Mesothelial cell of epicardium (in vitro differentiated cells): ENCODE data around the gene PDE10A. TPM values are rescaled to one million over a fixed set of nuclear protein-coding genes. Genes with fewer than 3 reads are reported as not detected.
"Not testable (repeated sequence)": the region's sequence is repeated elsewhere in the genome, so short reads cannot be mapped to it uniquely, and the experiment has no call there.

Experiments
- DNase-seq, 2 experiments: peaks; one replicate each; pipeline ENCODE4 v3.0.0; 2021; ENCODE audit warnings: low spot score in 2 of 2; ENCODE audit not compliant: unreplicated experiment in 2 of 2
- H3K27ac Mint-ChIP-seq: 2 replicates; pipeline ENCODE4 v1.8.0; 2021; ENCODE audit warnings: mixed read lengths
- H3K27me3 Mint-ChIP-seq: 2 replicates; pipeline ENCODE4 v1.8.0; 2021; ENCODE audit warnings: low read depth, mixed read lengths
- H3K36me3 Mint-ChIP-seq: 2 replicates; pipeline ENCODE4 v1.8.0; 2021; ENCODE audit warnings: mixed read lengths
- H3K4me1 Mint-ChIP-seq: 2 replicates; pipeline ENCODE4 v1.8.0; 2021; ENCODE audit warnings: mixed read lengths
- H3K4me3 Mint-ChIP-seq: 2 replicates; pipeline ENCODE4 v1.8.0; 2021; ENCODE audit warnings: mild to moderate bottlenecking, moderate library complexity, mixed read lengths
- H3K9me3 Mint-ChIP-seq: 2 replicates; pipeline ENCODE4 v1.8.0; 2021; ENCODE audit warnings: mixed read lengths
- total RNA-seq: library from RNA; stranded (reverse); gene quantifications from 3 replicates; pipeline ENCODE4 v1.2.1, GENCODE V29; 2021
- TF ChIP-seq, protein P1 (sequence below): fragments of 200-600 bp; sonication (generic); IDR thresholded peaks from one replicate; pipeline ENCODE4 v1.5.0; 2021; ENCODE audit warnings: antibody characterized with exemption; ENCODE audit not compliant: unreplicated experiment

PDE10A gene
- total RNA-seq, 1 donor from 2014 or later: 12.8 TPM

DNA sequence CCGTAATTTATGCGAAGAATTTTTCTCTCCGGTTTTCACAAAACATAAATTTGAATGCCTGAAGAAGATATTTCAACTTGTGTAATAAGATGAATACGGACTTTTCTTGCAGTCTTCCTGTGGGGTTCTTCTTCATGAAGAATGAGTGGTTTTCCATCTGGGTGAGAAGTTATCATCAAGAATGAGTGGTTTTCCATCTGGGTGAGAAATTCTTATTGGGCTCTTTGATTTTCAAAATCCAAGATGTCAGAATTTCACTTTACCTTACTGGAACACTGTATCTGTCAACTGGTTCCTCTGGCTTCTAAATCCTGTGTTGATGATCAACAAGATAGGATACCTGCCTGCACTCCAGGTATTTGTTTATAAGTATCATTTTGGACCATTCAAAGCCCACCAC lies 193.6 kb downstream of the PDE10A start:
- Mint-ChIP-seq H3K4me1 (no peaks in the 10 kb centered on the region), H3K36me3 (peaks cover 3% of the 10 kb centered on the region), H3K9me3 (peaks cover 18% of the 10 kb centered on the region), H3K4me3 (no peak overlapping the region), H3K27ac (no peak overlapping the region), H3K27me3 (no peaks in the 10 kb centered on the region)
- no peak for DNase-seq
- TF ChIP-seq, protein P1, sequence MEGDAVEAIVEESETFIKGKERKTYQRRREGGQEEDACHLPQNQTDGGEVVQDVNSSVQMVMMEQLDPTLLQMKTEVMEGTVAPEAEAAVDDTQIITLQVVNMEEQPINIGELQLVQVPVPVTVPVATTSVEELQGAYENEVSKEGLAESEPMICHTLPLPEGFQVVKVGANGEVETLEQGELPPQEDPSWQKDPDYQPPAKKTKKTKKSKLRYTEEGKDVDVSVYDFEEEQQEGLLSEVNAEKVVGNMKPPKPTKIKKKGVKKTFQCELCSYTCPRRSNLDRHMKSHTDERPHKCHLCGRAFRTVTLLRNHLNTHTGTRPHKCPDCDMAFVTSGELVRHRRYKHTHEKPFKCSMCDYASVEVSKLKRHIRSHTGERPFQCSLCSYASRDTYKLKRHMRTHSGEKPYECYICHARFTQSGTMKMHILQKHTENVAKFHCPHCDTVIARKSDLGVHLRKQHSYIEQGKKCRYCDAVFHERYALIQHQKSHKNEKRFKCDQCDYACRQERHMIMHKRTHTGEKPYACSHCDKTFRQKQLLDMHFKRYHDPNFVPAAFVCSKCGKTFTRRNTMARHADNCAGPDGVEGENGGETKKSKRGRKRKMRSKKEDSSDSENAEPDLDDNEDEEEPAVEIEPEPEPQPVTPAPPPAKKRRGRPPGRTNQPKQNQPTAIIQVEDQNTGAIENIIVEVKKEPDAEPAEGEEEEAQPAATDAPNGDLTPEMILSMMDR: no peak

DNA sequence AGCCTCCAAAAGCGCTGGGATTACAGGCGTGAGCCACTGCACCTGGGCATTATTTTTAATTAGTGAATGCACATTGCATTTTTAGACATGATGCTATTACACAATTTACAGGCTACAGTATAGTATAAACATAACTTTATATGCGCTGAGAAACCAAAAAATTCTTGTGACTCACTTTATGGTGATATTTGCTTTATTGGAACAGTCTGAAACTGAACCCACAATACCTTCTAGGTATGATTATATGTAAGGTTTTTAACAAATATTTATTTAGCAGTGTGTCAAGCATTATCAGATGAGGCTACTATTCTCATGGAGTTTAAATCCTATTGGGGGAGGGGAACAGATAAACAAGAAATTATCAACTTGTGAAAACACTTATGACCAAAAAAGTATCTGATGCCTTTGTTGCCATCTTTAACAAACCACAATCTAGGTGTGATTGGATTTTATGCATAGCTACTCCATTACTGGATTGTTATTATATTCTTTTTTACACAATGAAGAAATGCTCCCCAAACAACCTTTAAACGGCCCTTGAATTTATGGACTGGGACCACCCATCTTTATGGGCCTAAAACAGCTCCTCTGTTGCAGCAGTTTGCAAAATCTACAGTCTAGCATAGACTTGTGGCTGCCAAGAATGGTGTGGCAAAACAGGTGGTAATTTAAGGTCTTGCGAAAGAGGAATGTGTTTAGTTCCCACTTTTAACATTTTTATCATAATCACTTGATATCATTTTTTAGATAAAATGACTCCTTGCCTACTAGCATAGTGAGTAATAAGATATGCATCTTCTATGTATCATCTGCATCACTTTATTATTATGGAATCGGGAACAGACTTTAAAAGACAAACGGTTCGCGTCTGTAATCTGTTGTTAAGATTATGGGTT lies 194.5 kb downstream of the PDE10A start:
- peaks cover 9% of the 10 kb centered on the region for H3K36me3 Mint-ChIP-seq

DNA sequence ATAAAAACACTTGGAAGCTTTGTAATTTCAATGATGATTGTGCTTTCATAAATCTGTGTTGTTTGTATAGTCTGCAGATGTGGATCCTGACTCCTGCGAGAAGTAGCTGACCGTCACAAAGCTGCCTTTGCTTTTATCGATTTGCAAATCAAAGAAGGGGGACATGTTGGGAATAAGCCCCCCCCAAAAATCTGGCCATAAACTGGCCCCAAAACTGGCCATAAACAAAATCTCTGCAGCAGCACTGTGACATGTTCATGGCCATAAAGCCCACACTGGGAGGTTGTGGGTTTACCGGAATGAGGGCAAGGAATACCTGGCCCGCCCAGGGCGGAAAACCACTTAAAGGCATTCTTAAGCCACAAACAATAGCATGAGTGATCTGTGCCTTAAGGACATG lies 199.5 kb downstream of the PDE10A start:
- peaks cover 37% of the 10 kb centered on the region for H3K9me3 Mint-ChIP-seq
- not testable (repeated sequence) for H3K27ac Mint-ChIP-seq, DNase-seq, H3K4me3 Mint-ChIP-seq, H3K4me1 Mint-ChIP-seq, H3K27me3 Mint-ChIP-seq, H3K36me3 Mint-ChIP-seq

More for the DNA sequence above, 194.5 kb downstream of the PDE10A start:
- peaks cover 25% of the 10 kb centered on the region for H3K9me3 Mint-ChIP-seq
- H3K4me1 Mint-ChIP-seq: no peaks in the 10 kb centered on the region
- TF ChIP-seq, protein P1: no peak
- DNase-seq: no peak
- no peak overlapping the region for H3K4me3 Mint-ChIP-seq
- H3K27me3 Mint-ChIP-seq: no peaks in the 10 kb centered on the region
- H3K27ac Mint-ChIP-seq: no peak overlapping the region

DNA sequence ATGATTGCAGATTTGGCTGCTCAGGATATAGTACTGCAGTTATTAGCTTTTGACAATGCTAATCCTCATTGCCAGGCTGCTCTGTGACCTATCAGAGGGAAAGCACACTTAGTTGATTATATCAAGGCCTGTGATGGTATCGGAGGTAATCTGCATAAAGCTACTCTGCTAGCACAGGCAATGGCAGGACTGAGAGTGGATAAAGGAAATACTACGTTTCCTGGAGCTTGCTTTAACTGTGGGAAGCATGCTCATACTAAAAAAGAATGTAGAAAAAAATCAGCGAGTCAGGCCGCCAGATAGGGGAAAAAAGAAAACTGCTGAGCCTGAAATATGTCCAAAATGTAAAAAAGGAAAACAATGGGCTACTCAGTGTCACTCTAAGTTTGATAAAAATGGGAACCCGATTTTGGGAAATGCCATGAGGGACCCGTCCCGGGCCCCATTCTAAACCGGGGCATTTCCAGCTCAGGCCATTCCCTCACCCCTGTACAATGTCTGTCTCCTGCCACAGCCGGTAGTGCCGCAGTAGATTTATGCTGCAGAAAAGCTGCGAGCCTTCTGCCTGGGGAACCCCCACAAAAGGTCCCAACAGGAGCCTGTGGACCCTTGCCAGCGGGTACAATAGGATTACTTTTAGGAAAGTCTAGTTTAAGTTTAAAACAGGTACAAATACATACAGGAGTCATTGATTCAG lies 203.3 kb downstream of the PDE10A start:
- not testable (repeated sequence) for DNase-seq, H3K27me3 Mint-ChIP-seq, H3K36me3 Mint-ChIP-seq, H3K4me3 Mint-ChIP-seq
- peaks cover 14% of the 10 kb centered on the region for H3K4me1 Mint-ChIP-seq
- peaks cover 21% of the 10 kb centered on the region for H3K9me3 Mint-ChIP-seq
- H3K27ac Mint-ChIP-seq: peak overlapping the region; percentile 32

DNA sequence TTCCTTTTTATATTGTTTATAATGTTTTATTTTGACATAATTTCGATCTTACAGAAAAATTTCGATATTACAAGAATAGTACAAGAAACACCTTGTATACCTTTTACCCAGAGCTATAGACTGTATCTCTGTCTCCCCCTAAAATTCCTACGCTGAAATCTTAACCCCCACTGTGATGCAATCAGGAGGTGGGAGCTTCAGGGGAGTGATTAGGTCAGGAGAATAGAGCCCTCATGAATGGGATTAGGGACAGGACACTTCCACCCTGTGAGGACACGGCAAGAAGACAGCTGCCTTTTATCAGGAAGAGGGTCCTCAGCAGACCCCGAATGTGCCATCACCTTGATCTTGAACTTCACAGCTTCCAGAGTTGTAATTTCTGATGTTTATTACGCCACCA lies 204.9 kb downstream of the PDE10A start:
- Mint-ChIP-seq H3K27ac (no peak overlapping the region), H3K4me3 (no peak overlapping the region), H3K4me1 (peaks cover 14% of the 10 kb centered on the region), H3K36me3 (no peaks in the 10 kb centered on the region), H3K27me3 (no peaks in the 10 kb centered on the region), H3K9me3 (peaks cover 11% of the 10 kb centered on the region)
- TF ChIP-seq, protein P1: no peak
- no peak for DNase-seq

DNA sequence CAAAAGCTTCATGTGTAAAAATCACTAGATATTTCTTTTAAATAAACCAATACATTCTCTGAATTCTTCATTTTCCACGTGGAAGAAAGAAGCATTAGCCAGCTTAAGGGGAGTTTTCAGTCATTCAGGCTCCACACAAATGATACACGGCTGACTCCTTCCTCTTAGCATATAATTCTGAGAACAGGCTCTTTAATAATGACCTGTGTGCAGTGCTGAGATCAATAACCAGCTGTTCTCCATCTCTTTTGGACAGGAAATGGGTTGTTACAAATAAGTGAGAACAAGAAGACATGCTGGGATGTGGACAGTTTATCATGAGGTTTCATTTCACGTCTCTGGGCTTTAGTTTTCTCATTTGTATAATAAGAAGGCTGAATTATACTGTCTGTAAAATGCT lies 206.8 kb downstream of the PDE10A start:
- TF ChIP-seq, protein P1: no peak
- Mint-ChIP-seq H3K9me3 (no peaks in the 10 kb centered on the region), H3K27me3 (no peaks in the 10 kb centered on the region), H3K36me3 (no peaks in the 10 kb centered on the region), H3K4me3 (no peak overlapping the region), H3K27ac (no peak overlapping the region), H3K4me1 (peaks cover 14% of the 10 kb centered on the region)
- no peak for DNase-seq
